H9 (cell line): ENCODE data around the gene PTBP2. TPM values are rescaled to one million over a fixed set of nuclear protein-coding genes. Genes with fewer than 3 reads are reported as not detected.

Experiments
- DNase-seq: peaks from one replicate; pipeline ENCODE4 v3.0.0-alpha.2; 2017
- H2AFZ ChIP-seq: one replicate; pipeline ENCODE4 v1.6.1; 2013; ENCODE audit warnings: mild to moderate bottlenecking, low read length, control low read depth, moderate library complexity
- H2AK5ac ChIP-seq: 2 replicates; pipeline ENCODE4 v1.6.1; 2013; ENCODE audit warnings: low read length, control low read depth, mixed read lengths; ENCODE audit not compliant: insufficient read length
- H2BK120ac ChIP-seq: one replicate; pipeline ENCODE4 v1.6.1; 2013; ENCODE audit warnings: low read depth, mild to moderate bottlenecking, low read length, control low read depth, inconsistent platforms; ENCODE audit not compliant: poor library complexity, severe bottlenecking
- H2BK12ac ChIP-seq: 2 replicates; pipeline ENCODE4 v1.6.1; 2013; ENCODE audit warnings: low read length, control low read depth, mixed read lengths, low read depth; ENCODE audit not compliant: insufficient read length
- H2BK15ac ChIP-seq: 2 replicates; pipeline ENCODE4 v1.6.1; 2013; ENCODE audit warnings: low read depth, low read length, control low read depth
- H2BK20ac ChIP-seq: one replicate; pipeline ENCODE4 v1.6.1; 2013; ENCODE audit warnings: low read depth, mild to moderate bottlenecking, low read length, control low read depth, inconsistent platforms; ENCODE audit not compliant: poor library complexity, severe bottlenecking
- H2BK5ac ChIP-seq: 2 replicates; pipeline ENCODE4 v1.6.1; 2013; ENCODE audit warnings: low read length, control low read depth, mixed read lengths; ENCODE audit not compliant: insufficient read length
- H3K14ac ChIP-seq: 2 replicates; pipeline ENCODE4 v1.6.1; 2013; ENCODE audit warnings: low read length, control low read depth; ENCODE audit not compliant: insufficient read depth
- H3K18ac ChIP-seq: 2 replicates; pipeline ENCODE4 v1.6.1; 2013; ENCODE audit warnings: low read depth, mild to moderate bottlenecking, mixed read lengths, low read length, control low read depth; ENCODE audit not compliant: insufficient read length
- H3K23ac ChIP-seq: 2 replicates; pipeline ENCODE4 v1.6.1; 2013; ENCODE audit warnings: low read length, control low read depth, mixed read lengths, low read depth; ENCODE audit not compliant: insufficient read length
- H3K23me2 ChIP-seq: 2 replicates; pipeline ENCODE4 v1.6.1; 2013; ENCODE audit warnings: low read depth, mild to moderate bottlenecking, mixed read lengths, low read length, control low read depth; ENCODE audit not compliant: insufficient read length, poor library complexity, severe bottlenecking
- H3K27ac ChIP-seq: 2 replicates; pipeline ENCODE4 v1.5.1; 2013; ENCODE audit warnings: low read length, control low read depth, mixed read lengths, low read depth; ENCODE audit not compliant: insufficient read length
- H3K27me3 ChIP-seq: 2 replicates; pipeline ENCODE4 v1.6.1; 2013; ENCODE audit warnings: low read length, control low read depth, inconsistent platforms; ENCODE audit not compliant: insufficient read depth
- H3K4ac ChIP-seq: 2 replicates; pipeline ENCODE4 v1.6.1; 2013; ENCODE audit warnings: low read depth, mild to moderate bottlenecking, control low read depth, inconsistent platforms, low read length, moderate library complexity
- H3K4me1 ChIP-seq: 2 replicates; pipeline ENCODE4 v1.6.1; 2013; ENCODE audit warnings: low read length, control low read depth, inconsistent platforms; ENCODE audit not compliant: insufficient read depth
- H3K4me2 ChIP-seq: 2 replicates; pipeline ENCODE4 v1.6.1; 2013; ENCODE audit warnings: low read length, control low read depth, mixed read lengths; ENCODE audit not compliant: insufficient read length, insufficient read depth
- H3K56ac ChIP-seq: 2 replicates; pipeline ENCODE4 v1.6.1; 2013; ENCODE audit warnings: low read depth, mild to moderate bottlenecking, mixed read lengths, low read length, control low read depth; ENCODE audit not compliant: insufficient read length
- H3K79me1 ChIP-seq: 2 replicates; pipeline ENCODE4 v1.6.1; 2013; ENCODE audit warnings: low read depth, mild to moderate bottlenecking, moderate library complexity, low read length, control low read depth, inconsistent platforms; ENCODE audit not compliant: insufficient read depth, poor library complexity, severe bottlenecking
- H3K79me2 ChIP-seq: 2 replicates; pipeline ENCODE4 v1.6.1; 2013; ENCODE audit warnings: low read length, control low read depth, inconsistent platforms; ENCODE audit not compliant: insufficient read depth
- H3K9ac ChIP-seq: 2 replicates; pipeline ENCODE4 v1.6.1; 2013; ENCODE audit warnings: low read length, control low read depth, mixed read lengths; ENCODE audit not compliant: insufficient read length; ENCODE audit errors: extremely low read depth
- H3K9me3 ChIP-seq: one replicate; pipeline ENCODE4 v1.6.1; 2013; ENCODE audit warnings: low read depth, low read length, inconsistent platforms; ENCODE audit not compliant: control insufficient read depth
- H3T11ph ChIP-seq: one replicate; pipeline ENCODE4 v1.6.1; 2013; ENCODE audit warnings: mild to moderate bottlenecking, low read length, control low read depth, inconsistent platforms
- H4K20me1 ChIP-seq: one replicate; pipeline ENCODE4 v1.6.1; 2013; ENCODE audit not compliant: control insufficient read depth, insufficient read length, insufficient read depth
- H4K5ac ChIP-seq: 2 replicates; pipeline ENCODE4 v1.6.1; 2013; ENCODE audit warnings: low read depth, mild to moderate bottlenecking, mixed read lengths, low read length, control low read depth; ENCODE audit not compliant: insufficient read length
- H4K8ac ChIP-seq: replicated peaks from 2 replicates; pipeline ENCODE4 v1.6.1; 2013; ENCODE audit warnings: low read length, control low read depth, mixed read lengths, low read depth; ENCODE audit not compliant: insufficient read length
- H4K91ac ChIP-seq: 2 replicates; pipeline ENCODE4 v1.6.1; 2013; ENCODE audit warnings: low read depth, mild to moderate bottlenecking, moderate library complexity, mixed read lengths, low read length, control low read depth; ENCODE audit not compliant: insufficient read length
- H3K27ac Mint-ChIP-seq, 3 experiments: 2 replicates in 2 of 3; 3 replicates in 1 of 3; pipeline ENCODE4 v1.8.0; 2020 to 2021; ENCODE audit warnings: mixed read lengths in 3 of 3, mild to moderate bottlenecking in 1 of 3, moderate library complexity in 1 of 3
- H3K27me3 Mint-ChIP-seq: 2 replicates; pipeline ENCODE4 v1.8.0; 2021; ENCODE audit warnings: low read depth, mild to moderate bottlenecking, moderate library complexity, mixed read lengths
- H3K36me3 Mint-ChIP-seq, 3 experiments: 2 replicates in 2 of 3; 3 replicates in 1 of 3; pipeline ENCODE4 v1.8.0; 2020 to 2021; ENCODE audit warnings: low read depth in 3 of 3, mixed read lengths in 3 of 3; ENCODE audit not compliant: insufficient read depth in 1 of 3
- H3K4me1 Mint-ChIP-seq, 2 experiments: 2 replicates each; pipeline ENCODE4 v1.8.0; 2020; ENCODE audit warnings: mixed read lengths in 2 of 2
- H3K4me3 Mint-ChIP-seq, 2 experiments: 2 replicates in 1 of 2; 3 replicates in 1 of 2; pipeline ENCODE4 v1.8.0; 2020 to 2021; ENCODE audit warnings: mild to moderate bottlenecking in 2 of 2, mixed read lengths in 2 of 2, moderate library complexity in 1 of 2
- H3K9me3 Mint-ChIP-seq, 2 experiments: 2 replicates in 1 of 2; 3 replicates in 1 of 2; pipeline ENCODE4 v1.8.0; 2020; ENCODE audit warnings: mild to moderate bottlenecking in 2 of 2, mixed read lengths in 2 of 2, moderate library complexity in 1 of 2
- WGBS: extraction: QIAGEN DNeasy Blood & Tissue Kit; methylation state at CpG from one replicate; pipeline ENCODE4 v1.1.7; 2013; ENCODE audit warnings: missing lambda C conversion rate, low lambda C conversion rate, mixed read lengths; ENCODE audit not compliant: insufficient read length; ENCODE audit errors: extremely low coverage; 5-methylcytosine and 5-hydroxymethylcytosine counted together
- total RNA-seq: library from RNA; stranded (reverse); gene quantifications from 2 replicates; pipeline ENCODE4 v1.2.1, GENCODE V29; 2021
- TF ChIP-seq, protein P1 (sequence below): fragments of 200-600 bp; sonication (generic); conservative IDR thresholded peaks from 3 replicates; pipeline ENCODE4 v1.8.0; 2021; ENCODE audit warnings: antibody characterized with exemption, mild to moderate bottlenecking

Gene PTBP2
- total RNA-seq, 1 experiment from 2014 or later: 75.4 TPM

DNA sequence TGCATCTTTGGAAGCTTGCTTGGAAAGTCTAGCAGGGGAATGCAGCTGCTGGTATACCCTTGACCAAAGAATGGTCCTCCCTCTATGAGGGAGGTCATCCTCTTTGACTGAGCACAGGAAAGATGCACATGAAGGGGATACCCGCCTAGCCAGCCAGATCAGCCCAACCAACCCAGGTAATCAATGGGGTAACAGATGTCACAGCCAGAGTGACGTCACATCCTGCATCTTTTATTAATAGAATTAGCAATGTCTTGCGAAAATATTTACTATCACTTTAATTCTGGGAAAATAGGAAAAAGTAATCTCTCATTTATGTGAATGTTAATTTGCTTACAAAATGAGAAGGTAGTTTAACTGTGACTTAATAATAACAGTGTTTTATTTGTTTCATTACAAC is 25.6 kb upstream of the PTBP2 start:
- DNase-seq: no peak
- no CpG with 5 or more reads among the region's 3 CpGs for whole genome bisulfite sequencing
- Histone ChIP-seq H3K27me3 (no peaks in the 10 kb centered on the region), H3K18ac (no peak overlapping the region), H3K79me2 (no peaks in the 10 kb centered on the region), H3K9ac (no peak overlapping the region), H3K56ac (no peak overlapping the region), H2AK5ac (no peak overlapping the region), H3K23me2 (no peaks in the 10 kb centered on the region), H2AFZ (no peak overlapping the region), H3K4me2 (no peak overlapping the region), H3K4ac (no peak overlapping the region), H2BK20ac (no peak overlapping the region), H3K23ac (no peak overlapping the region), H3T11ph (no peak overlapping the region), H2BK120ac (no peak overlapping the region), H2BK5ac (no peak overlapping the region), H4K91ac (no peak overlapping the region), H2BK15ac (no peak overlapping the region), H3K14ac (no peak overlapping the region), H4K20me1 (no peaks in the 10 kb centered on the region), H3K27ac (no peak overlapping the region), H3K79me1 (no peaks in the 10 kb centered on the region), H3K4me1 (no peaks in the 10 kb centered on the region), H3K9me3 (no peaks in the 10 kb centered on the region), H4K5ac (no peak overlapping the region), H2BK12ac (no peak overlapping the region), H4K8ac (no peak overlapping the region)
- peaks cover 0 to 3% of the 10 kb centered on the region in 2 experiments; a peak in 2 of 4 replicates for H3K4me1 Mint-ChIP-seq
- no peak overlapping the region for H3K27ac Mint-ChIP-seq
- peaks cover 0 to 5% (median 0%) of the 10 kb centered on the region in 3 experiments; a peak in 1 of 7 replicates for H3K36me3 Mint-ChIP-seq
- no peak overlapping the region for H3K4me3 Mint-ChIP-seq
- TF ChIP-seq, protein P1, sequence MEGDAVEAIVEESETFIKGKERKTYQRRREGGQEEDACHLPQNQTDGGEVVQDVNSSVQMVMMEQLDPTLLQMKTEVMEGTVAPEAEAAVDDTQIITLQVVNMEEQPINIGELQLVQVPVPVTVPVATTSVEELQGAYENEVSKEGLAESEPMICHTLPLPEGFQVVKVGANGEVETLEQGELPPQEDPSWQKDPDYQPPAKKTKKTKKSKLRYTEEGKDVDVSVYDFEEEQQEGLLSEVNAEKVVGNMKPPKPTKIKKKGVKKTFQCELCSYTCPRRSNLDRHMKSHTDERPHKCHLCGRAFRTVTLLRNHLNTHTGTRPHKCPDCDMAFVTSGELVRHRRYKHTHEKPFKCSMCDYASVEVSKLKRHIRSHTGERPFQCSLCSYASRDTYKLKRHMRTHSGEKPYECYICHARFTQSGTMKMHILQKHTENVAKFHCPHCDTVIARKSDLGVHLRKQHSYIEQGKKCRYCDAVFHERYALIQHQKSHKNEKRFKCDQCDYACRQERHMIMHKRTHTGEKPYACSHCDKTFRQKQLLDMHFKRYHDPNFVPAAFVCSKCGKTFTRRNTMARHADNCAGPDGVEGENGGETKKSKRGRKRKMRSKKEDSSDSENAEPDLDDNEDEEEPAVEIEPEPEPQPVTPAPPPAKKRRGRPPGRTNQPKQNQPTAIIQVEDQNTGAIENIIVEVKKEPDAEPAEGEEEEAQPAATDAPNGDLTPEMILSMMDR: no peak
- no peaks in the 10 kb centered on the region for H3K27me3 Mint-ChIP-seq
- H3K9me3 Mint-ChIP-seq: peaks cover 0 to 3% of the 10 kb centered on the region in 2 experiments; a peak in 3 of 5 replicates
